AG10803 (cell line): ENCODE measurements around the gene PHACTR1.

Source experiments
- DNase-seq: peaks from one replicate; pipeline ENCODE4 v3.0.0; 2010; ENCODE audit warnings: low read depth
- H3K4me3 ChIP-seq: 2 replicates; pipeline ENCODE4 v1.5.1; 2011; ENCODE audit warnings: mild to moderate bottlenecking, low read length, control low read depth
- TF ChIP-seq, protein P1 (sequence below): conservative IDR thresholded peaks from 2 replicates; pipeline ENCODE4 v1.5.1; 2011; ENCODE audit warnings: mild to moderate bottlenecking, low read length, control low read depth, inconsistent platforms

Gene PHACTR1

DNA sequence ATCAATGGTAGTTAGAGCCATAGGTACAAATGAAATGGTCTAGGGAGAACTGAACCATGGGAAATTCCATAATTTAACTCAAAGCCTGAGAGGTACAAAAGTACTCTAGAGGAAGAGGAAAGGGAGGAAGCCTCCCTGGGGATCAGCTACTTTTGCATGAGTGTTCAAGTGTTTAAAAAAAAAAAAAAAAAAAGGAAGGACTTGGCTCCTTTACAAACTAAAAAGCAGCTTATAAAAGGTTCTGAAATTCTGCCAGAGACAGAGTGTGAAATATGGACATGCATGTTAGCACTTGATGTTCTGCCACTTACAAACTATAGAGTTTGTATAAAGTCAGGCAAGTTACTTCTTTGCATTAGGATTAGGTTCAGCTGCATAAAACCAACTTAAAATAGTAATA lies 321.7 kb downstream of the PHACTR1 start:
- DNase-seq: no peak
- no peak overlapping the region for H3K4me3 ChIP-seq
- TF ChIP-seq, protein P1, sequence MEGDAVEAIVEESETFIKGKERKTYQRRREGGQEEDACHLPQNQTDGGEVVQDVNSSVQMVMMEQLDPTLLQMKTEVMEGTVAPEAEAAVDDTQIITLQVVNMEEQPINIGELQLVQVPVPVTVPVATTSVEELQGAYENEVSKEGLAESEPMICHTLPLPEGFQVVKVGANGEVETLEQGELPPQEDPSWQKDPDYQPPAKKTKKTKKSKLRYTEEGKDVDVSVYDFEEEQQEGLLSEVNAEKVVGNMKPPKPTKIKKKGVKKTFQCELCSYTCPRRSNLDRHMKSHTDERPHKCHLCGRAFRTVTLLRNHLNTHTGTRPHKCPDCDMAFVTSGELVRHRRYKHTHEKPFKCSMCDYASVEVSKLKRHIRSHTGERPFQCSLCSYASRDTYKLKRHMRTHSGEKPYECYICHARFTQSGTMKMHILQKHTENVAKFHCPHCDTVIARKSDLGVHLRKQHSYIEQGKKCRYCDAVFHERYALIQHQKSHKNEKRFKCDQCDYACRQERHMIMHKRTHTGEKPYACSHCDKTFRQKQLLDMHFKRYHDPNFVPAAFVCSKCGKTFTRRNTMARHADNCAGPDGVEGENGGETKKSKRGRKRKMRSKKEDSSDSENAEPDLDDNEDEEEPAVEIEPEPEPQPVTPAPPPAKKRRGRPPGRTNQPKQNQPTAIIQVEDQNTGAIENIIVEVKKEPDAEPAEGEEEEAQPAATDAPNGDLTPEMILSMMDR: no peak

DNA sequence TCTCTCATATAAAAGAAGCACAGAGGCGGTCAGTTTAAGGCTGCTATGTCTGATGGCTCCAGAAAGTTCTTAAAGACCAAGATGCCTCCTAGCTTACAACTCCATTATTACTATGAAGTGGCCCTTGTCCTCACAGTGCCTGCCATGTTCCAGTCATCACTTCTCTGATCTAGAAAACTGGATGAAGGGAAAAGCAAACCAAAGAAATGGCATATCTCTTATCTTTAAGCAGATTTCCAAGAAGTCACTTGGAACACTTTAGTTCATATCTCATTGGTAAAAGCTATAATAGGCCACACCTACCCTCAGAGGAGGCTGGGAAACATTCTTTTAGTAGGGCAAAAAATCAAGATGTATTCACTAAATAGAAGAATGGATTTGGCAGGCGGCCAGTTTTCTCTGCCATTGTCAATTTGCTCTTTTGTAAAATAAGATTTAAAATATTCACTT lies 322.2 kb downstream of the PHACTR1 start:
- no peak overlapping the region for H3K4me3 ChIP-seq
- no peak for DNase-seq
- TF ChIP-seq, protein P1: no peak

DNA sequence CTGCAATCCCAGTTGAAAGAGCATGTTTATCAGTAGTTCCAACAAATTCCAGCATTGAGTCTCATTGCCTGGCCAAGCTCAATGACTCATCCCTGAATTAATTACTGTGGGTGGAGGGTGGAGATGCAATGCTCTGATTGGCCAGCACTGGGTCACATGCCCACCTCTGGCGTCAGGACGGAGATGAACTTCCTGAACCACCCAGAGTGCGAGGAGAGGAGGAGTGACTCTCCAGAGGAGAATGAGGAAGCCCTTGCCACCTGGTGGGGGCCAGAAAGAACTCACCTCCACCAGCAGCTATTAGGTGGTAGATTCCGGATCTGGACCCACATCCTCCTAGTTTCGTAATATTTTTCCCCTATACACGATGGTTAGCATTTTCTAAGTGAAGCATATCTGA lies 327.8 kb downstream of the PHACTR1 start:
- peak; percentile 28 for DNase-seq
- TF ChIP-seq, protein P1: no peak
- H3K4me3 ChIP-seq: no peak overlapping the region

DNA sequence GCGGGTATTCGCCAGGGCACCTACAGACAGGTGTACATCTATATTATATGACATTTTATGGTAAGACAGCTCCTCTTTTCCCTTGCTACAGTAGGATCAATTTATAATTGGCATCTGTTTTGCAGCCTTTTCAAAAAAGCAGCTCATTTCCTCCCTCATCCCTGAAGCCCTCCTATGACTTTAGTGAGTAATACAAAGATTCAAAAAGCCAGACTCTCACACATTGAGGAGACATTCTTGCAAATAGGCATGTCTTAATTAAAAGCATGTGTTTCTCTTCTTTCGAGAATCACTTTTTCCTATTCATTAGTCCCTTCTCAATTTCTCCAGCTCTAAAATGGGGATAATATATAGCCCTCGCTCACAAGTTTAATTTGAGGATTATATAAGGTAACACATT lies 328.3 kb downstream of the PHACTR1 start:
- peak; percentile 64 for DNase-seq
- H3K4me3 ChIP-seq: no peak overlapping the region
- TF ChIP-seq, protein P1: no peak

DNA sequence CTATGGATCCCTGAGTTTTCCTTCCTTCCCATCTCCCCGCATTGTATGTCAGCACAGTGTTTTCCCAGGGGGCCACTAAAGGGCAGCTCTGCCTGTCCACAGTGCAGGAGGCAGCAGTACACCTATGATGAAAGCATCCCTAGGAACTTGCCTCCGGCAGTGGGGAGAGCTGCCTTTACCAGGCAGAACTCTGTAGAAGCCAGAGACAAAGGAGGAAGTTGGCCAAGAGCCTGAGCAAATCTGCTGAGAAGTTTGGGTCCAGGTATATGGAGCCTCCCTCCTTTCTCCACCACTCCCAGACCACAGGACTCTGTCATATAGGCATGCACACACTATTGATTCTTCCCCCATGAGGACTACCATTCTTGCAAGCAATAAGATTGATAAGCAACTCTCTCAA lies 329.1 kb downstream of the PHACTR1 start:
- no peak for DNase-seq
- H3K4me3 ChIP-seq: no peak overlapping the region

DNA sequence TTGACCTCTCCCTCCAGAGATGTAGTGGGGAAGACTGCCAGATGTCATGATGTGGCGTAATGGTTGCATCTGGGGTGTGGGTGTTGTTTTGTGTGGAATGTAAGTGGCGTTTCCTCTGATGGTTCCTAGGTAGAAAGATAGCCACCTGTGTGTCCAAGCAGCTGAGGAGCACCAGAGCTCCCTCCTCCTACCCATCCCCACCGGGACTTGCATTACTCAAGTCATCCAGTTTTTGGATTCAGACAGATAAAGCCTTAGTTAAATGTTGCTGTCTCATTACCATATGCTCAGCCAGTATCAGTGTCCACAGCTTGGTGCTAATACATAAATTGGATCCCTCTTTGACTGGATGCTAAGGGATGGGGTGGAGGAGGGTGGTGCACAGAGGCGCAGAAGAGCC lies 329.5 kb downstream of the PHACTR1 start:
- DNase-seq: no peak
- TF ChIP-seq, protein P1: no peak

More for the DNA sequence above, 329.1 kb downstream of the PHACTR1 start:
- TF ChIP-seq, protein P1: no peak

DNA sequence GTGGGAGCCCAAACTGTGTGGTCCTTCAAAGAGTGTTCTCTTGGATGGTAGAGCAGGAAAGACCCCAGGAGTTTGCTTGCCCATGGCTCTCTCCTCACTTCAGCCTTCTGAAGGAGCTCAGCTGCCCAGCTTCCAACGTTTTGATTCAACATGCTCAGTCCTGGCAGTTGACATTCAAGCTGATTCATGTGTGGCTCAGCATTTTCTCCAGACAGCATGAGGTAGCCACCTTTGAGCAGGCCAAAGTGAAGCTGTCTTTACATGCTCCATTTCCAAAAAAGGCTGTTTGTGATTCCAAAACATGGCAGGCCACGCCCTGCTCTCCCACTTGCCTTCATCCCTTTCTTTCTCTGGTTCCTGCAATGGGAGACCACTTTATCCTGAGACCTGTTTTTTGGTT lies 331.5 kb downstream of the PHACTR1 start:
- TF ChIP-seq, protein P1: no peak
- no peak for DNase-seq
- no peak overlapping the region for H3K4me3 ChIP-seq

More for the DNA sequence above, 329.5 kb downstream of the PHACTR1 start:
- no peak overlapping the region for H3K4me3 ChIP-seq
